H1 (cell line): ENCODE measurements around the gene MICU1. TPM values are rescaled to one million over a fixed set of nuclear protein-coding genes. Genes with fewer than 3 reads are reported as not detected.
A peak's percentile ranks its signal among the peaks of the same experiment; 100 is the strongest.

Experiments used
- CTCF ChIA-PET: fragments of 300-600 bp; sonication (Branson Sonifier 250); formaldehyde crosslinking; loops from one replicate; lab custom pipeline; 2021; ENCODE audit not compliant: partially characterized antibody; lab: Charles Lee
- POLR2A ChIA-PET: fragments of 300-600 bp; sonication (Branson Sonifier 250); formaldehyde crosslinking; loops from one replicate; lab custom pipeline; 2021; ENCODE audit warnings: inconsistent platforms; ENCODE audit not compliant: partially characterized antibody; lab: Charles Lee
- DNase-seq, 2 experiments: peaks; one replicate each; pipeline versions ENCODE4 v3.0.0 to v3.0.0-alpha.2; 2010 to 2022; ENCODE audit warnings: low spot score in 2 of 2, low read depth in 1 of 2, mixed read lengths in 1 of 2
- FAIRE-seq: peaks from 2 replicates; lab custom pipeline; 2011; peaks lifted over from hg19 to GRCh38; lab: Jason Lieb, UNC
- H2AFZ ChIP-seq: 2 replicates; pipeline ENCODE4 v1.8.1; 2012; ENCODE audit warnings: low read length, inconsistent platforms
- H2AK5ac ChIP-seq: 2 replicates; pipeline ENCODE4 v1.6.1; 2013; ENCODE audit warnings: low read depth, low read length
- H2BK120ac ChIP-seq: replicated peaks from 2 replicates; pipeline ENCODE3; 2013; ENCODE audit warnings: low read depth, low read length, inconsistent platforms
- H2BK12ac ChIP-seq: 2 replicates; pipeline ENCODE4 v1.6.1; 2013; ENCODE audit warnings: low read depth, low read length
- H2BK15ac ChIP-seq: 2 replicates; pipeline ENCODE4 v1.6.1; 2013; ENCODE audit warnings: low read length
- H2BK20ac ChIP-seq: 2 replicates; pipeline ENCODE4 v1.6.1; 2013; ENCODE audit warnings: low read length
- H2BK5ac ChIP-seq: 2 replicates; pipeline ENCODE4 v1.6.1; 2013; ENCODE audit warnings: low read depth, low read length
- H3K14ac ChIP-seq: 2 replicates; pipeline ENCODE4 v1.6.1; 2013; ENCODE audit warnings: inconsistent platforms; ENCODE audit not compliant: insufficient read length
- H3K18ac ChIP-seq: 2 replicates; pipeline ENCODE4 v1.6.1; 2013; ENCODE audit warnings: low read length; ENCODE audit errors: extremely low read depth
- H3K23ac ChIP-seq: 2 replicates; pipeline ENCODE4 v1.6.1; 2013; ENCODE audit warnings: inconsistent platforms; ENCODE audit not compliant: insufficient read length
- H3K23me2 ChIP-seq: 2 replicates; pipeline ENCODE4 v1.6.1; 2013; ENCODE audit warnings: low read depth, low read length
- H3K27ac ChIP-seq: 2 replicates; pipeline ENCODE4 v1.6.1; 2011; ENCODE audit warnings: low read depth, low read length, inconsistent platforms
- H3K27me3 ChIP-seq, 4 experiments: replicated peaks in 1 of 4; 1 replicate in 1 of 4; 2 replicates in 3 of 4; pipeline versions ENCODE4 v1.6.1 to v1.8.1; 2011 to 2013; ENCODE audit warnings: low read length in 3 of 4, mild to moderate bottlenecking in 3 of 4, inconsistent platforms in 2 of 4, mixed read lengths in 2 of 4, moderate library complexity in 1 of 4; ENCODE audit not compliant: control insufficient read depth in 3 of 4, insufficient read depth in 3 of 4; ENCODE audit errors: extremely low read depth in 1 of 4
- H3K36me3 ChIP-seq, 4 experiments: 2 replicates each; pipeline versions ENCODE4 v1.6.1 to v1.8.1; 2011 to 2013; ENCODE audit warnings: mild to moderate bottlenecking in 4 of 4, low read length in 3 of 4, moderate library complexity in 2 of 4, control low read depth in 1 of 4, inconsistent platforms in 1 of 4; ENCODE audit not compliant: insufficient read depth in 4 of 4, control insufficient read depth in 2 of 4
- H3K4ac ChIP-seq: replicated peaks from 2 replicates; pipeline ENCODE3; 2013; ENCODE audit warnings: low read length, low read depth, mixed read lengths, inconsistent platforms; ENCODE audit not compliant: insufficient read length
- H3K4me1 ChIP-seq, 4 experiments: replicated peaks in 1 of 4; 1 replicate in 1 of 4; 2 replicates in 3 of 4; pipeline versions ENCODE4 v1.6.1 to v1.8.1; 2011 to 2013; ENCODE audit warnings: low read length in 3 of 4, inconsistent platforms in 2 of 4, mixed read lengths in 1 of 4; ENCODE audit not compliant: insufficient read depth in 4 of 4, control insufficient read depth in 3 of 4
- H3K4me2 ChIP-seq, 2 experiments: 2 replicates each; pipeline versions ENCODE4 v1.6.1 to v1.8.1; 2011 to 2013; ENCODE audit warnings: low read depth in 2 of 2, low read length in 2 of 2, control low read depth in 1 of 2, inconsistent platforms in 1 of 2, mild to moderate bottlenecking in 1 of 2; ENCODE audit not compliant: insufficient read depth in 1 of 2
- H3K4me3 ChIP-seq, 4 experiments: fragments of 200-600, 300-600 bp in 1 of 4; sonication (generic), shearing (Covaris generic), sonication (Bioruptor Twin) in 1 of 4; 2 replicates each; pipeline versions ENCODE4 v1.5.1 to v1.8.1; 2011 to 2016; ENCODE audit warnings: low read length in 4 of 4, low read depth in 3 of 4, control low read depth in 2 of 4, inconsistent platforms in 2 of 4, mild to moderate bottlenecking in 2 of 4, mixed read lengths in 1 of 4, moderate library complexity in 1 of 4; ENCODE audit not compliant: insufficient read depth in 2 of 4; ENCODE audit errors: extremely low read depth in 1 of 4
- H3K56ac ChIP-seq: replicated peaks from 2 replicates; pipeline ENCODE3; 2013; ENCODE audit warnings: low read depth, mild to moderate bottlenecking, mixed read lengths, low read length, inconsistent platforms; ENCODE audit not compliant: insufficient read length
- H3K79me1 ChIP-seq: 2 replicates; pipeline ENCODE4 v1.6.1; 2013; ENCODE audit warnings: low read depth, low read length, control low read depth
- H3K79me2 ChIP-seq, 2 experiments: 2 replicates each; pipeline versions ENCODE4 v1.6.1 to v1.8.1; 2012 to 2013; ENCODE audit warnings: low read length in 2 of 2, mild to moderate bottlenecking in 2 of 2, inconsistent platforms in 1 of 2; ENCODE audit not compliant: insufficient read depth in 2 of 2, control insufficient read depth in 1 of 2
- H3K9ac ChIP-seq, 4 experiments: replicated peaks in 1 of 4; 1 replicate in 1 of 4; 2 replicates in 3 of 4; pipeline versions ENCODE4 v1.6.1 to v1.8.1; 2011 to 2013; ENCODE audit warnings: low read depth in 3 of 4, low read length in 3 of 4, control low read depth in 2 of 4, mild to moderate bottlenecking in 2 of 4, moderate library complexity in 2 of 4, inconsistent platforms in 1 of 4; ENCODE audit errors: extremely low read depth in 1 of 4
- H3K9me3 ChIP-seq, 2 experiments: 2 replicates each; pipeline versions ENCODE4 v1.6.1 to v1.8.1; 2012 to 2013; ENCODE audit warnings: mild to moderate bottlenecking in 2 of 2, moderate library complexity in 2 of 2, control low read depth in 1 of 2, inconsistent platforms in 1 of 2, low read depth in 1 of 2, low read length in 1 of 2, mixed read lengths in 1 of 2; ENCODE audit not compliant: insufficient read depth in 2 of 2
- H4K20me1 ChIP-seq, 2 experiments: replicated peaks in 1 of 2; 2 replicates each; pipeline versions ENCODE3 to v1.8.1; 2011 to 2013; ENCODE audit warnings: inconsistent platforms in 2 of 2, low read length in 2 of 2, mild to moderate bottlenecking in 1 of 2; ENCODE audit not compliant: insufficient read depth in 2 of 2, control insufficient read depth in 1 of 2
- H4K5ac ChIP-seq: 2 replicates; pipeline ENCODE4 v1.6.1; 2013; ENCODE audit warnings: low read length, low read depth, mixed read lengths, inconsistent platforms; ENCODE audit not compliant: insufficient read length
- H4K8ac ChIP-seq: 2 replicates; pipeline ENCODE4 v1.8.0; 2013; ENCODE audit warnings: mild to moderate bottlenecking, moderate library complexity, low read length, inconsistent platforms; ENCODE audit not compliant: insufficient read depth; ENCODE audit errors: extremely low read depth
- H4K91ac ChIP-seq: replicated peaks from 2 replicates; pipeline ENCODE3; 2013; ENCODE audit warnings: low read length, mixed read lengths, inconsistent platforms; ENCODE audit not compliant: insufficient read length
- FOSL1 ChIP-seq: IDR thresholded peaks from 2 replicates; pipeline ENCODE4 v1.6.1; 2011; ENCODE audit warnings: mild to moderate bottlenecking, low read depth, low read length, moderate library complexity; ENCODE audit not compliant: insufficient read depth
- SIN3A ChIP-seq, 2 experiments: IDR thresholded peaks in 1 of 2; conservative IDR thresholded peaks in 1 of 2; 2 replicates each; pipeline ENCODE4 v1.6.1; 2011 to 2012; ENCODE audit warnings: low read length in 2 of 2, improper control_type of control experiment in 1 of 2, low read depth in 1 of 2, mild to moderate bottlenecking in 1 of 2
- WGBS, 2 experiments: shearing (Covaris generic) in 1 of 2; methylation state at CpG; one replicate each; pipeline versions ENCODE4 v1.1.6 to v1.1.7; 2013 to 2015; ENCODE audit warnings: low lambda C conversion rate in 2 of 2, mixed read lengths in 2 of 2, inconsistent platforms in 1 of 2, low coverage in 1 of 2, missing lambda C conversion rate in 1 of 2; ENCODE audit not compliant: insufficient replicate concordance in 2 of 2, insufficient coverage in 1 of 2, insufficient read length in 1 of 2; ENCODE audit errors: extremely low coverage in 1 of 2, missing lambda C conversion rate in 1 of 2; 5-methylcytosine and 5-hydroxymethylcytosine counted together
- polyA plus RNA-seq, 7 experiments: library from polyadenylated mRNA; depleted of rRNA in 3 of 7; stranded (reverse) in 5 of 7; unstranded in 2 of 7; fragments of >200 nt in 5 of 7; fragments of 200-250 nt in 2 of 7; gene quantifications; 1 replicate in 5 of 7; 2 replicates in 1 of 7; 4 replicates in 1 of 7; pipeline versions ENCODE4 v1.2.1 to v1.2.3, GENCODE V29; 2011 to 2013; ENCODE audit warnings: missing spikeins in 2 of 7, mixed read lengths in 2 of 7
- total RNA-seq: library from RNA; stranded (reverse); fragmentation: NEBNext Ultra II Directional; extraction: Animal tissue kit (Norgen Biotek cat#: 25700); gene quantifications from 2 replicates; pipeline ENCODE4 v1.2.1, GENCODE V29; 2021

MICU1 gene
- total and polyA plus RNA-seq, 2 of the 8 experiments (the other 6 are each of a cell fraction or from before 2014, with no cell fraction given): 18.0 to 36.7 TPM

DNA sequence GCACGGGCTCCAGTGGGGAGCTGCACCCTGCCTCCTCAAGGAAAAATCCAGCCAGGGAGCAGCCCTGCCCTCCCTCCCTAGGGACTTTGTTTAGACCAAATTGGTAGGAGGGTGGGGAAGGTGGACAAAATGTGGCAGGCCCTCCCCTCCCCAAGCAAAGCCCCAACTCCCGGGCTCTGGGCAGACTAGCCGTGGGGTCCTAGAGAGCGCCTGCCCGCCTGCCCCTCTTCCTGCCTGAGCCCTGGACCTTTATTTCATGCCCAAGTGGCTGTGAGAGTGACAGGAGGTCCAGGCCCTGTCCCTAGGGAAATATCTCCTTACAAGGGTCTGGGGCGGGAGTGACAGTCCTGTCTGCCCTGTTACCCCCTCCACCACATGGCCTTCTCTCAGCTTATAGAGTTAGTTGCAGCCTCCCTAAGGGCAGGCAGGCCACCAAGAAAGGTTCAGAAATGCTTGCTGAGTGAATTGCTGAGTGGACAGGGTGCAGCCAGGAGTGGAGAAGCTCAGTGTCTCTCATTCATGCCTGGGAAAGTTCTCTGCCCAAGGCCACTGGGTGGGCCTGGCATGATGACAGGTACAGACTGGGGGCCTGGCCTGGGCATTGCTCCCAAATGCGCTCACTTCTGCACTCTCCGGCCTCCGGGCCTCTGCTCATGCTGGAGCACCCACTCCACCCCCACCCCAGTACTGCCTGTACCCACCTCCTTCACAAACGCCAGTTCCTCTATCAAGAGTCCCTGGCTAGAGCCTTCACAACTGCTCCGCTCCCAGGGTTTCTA lies 296.4 kb downstream of the MICU1 start:
- no peaks in the 10 kb centered on the region; a peak in 1 of 4 replicates for H3K9me3 ChIP-seq
- H3K9ac ChIP-seq: no peak overlapping the region
- H4K91ac ChIP-seq: peak overlapping the region; percentile 76
- H2BK15ac ChIP-seq: peak overlapping the region; percentile 46; the same call in 1 of the 2 replicates
- peak overlapping the region; percentile 68; the same call in 1 of the 2 replicates for H2BK5ac ChIP-seq
- no peak for TF ChIP-seq SIN3A (conservative IDR thresholded peaks at IDR 0.05 in 1 of 2, IDR thresholded peaks at IDR 0.05 in 1 of 2; ENCODE audit: low read depth in 1 of 2, low read length in 2 of 2)
- TF ChIP-seq FOSL1: peak; percentile 83
- no peak overlapping the region for H3K23ac ChIP-seq
- H3K18ac ChIP-seq: no peak overlapping the region
- peak overlapping the region; percentile 28 for H2BK120ac ChIP-seq
- no peak for DNase-seq
- H3K27me3 ChIP-seq: no peaks in the 10 kb centered on the region
- no peak overlapping the region for H3K56ac ChIP-seq
- peak overlapping the region; percentile 78; the same call in 1 of the 2 replicates for H2BK12ac ChIP-seq
- no peak overlapping the region for H3K27ac ChIP-seq
- 90% methylated on average over 9 of the region's 11 CpGs; no CpG with 5 or more reads in 1 of the 2 experiments for WGBS, 2 experiments
- H3K4me1 ChIP-seq: peaks cover 0 to 35% (median 25%) of the 10 kb centered on the region in 4 experiments; a peak in 6 of 7 replicates
- peak overlapping the region; percentile 15 for H3K4ac ChIP-seq
- H3K4me3 ChIP-seq: no peak overlapping the region; a peak in 1 of 8 replicates
- no peaks in the 10 kb centered on the region for H4K20me1 ChIP-seq
- H2AK5ac ChIP-seq: no peak overlapping the region
- no peaks in the 10 kb centered on the region for H3K23me2 ChIP-seq
- POLR2A ChIA-PET: interaction anchor here (0.6 to 39.2 kb wide), 13 partner anchors 8 to 358 kb away, joined by 3 to 895 read pairs (median 4); partner anchors contain the start of genes ANAPC16, ASCC1 and DDIT4
- FAIRE-seq: no peak
- peaks cover 0 to 3% (median 0%) of the 10 kb centered on the region in 4 experiments; a peak in 1 of 8 replicates for H3K36me3 ChIP-seq
- H3K4me2 ChIP-seq: no peak overlapping the region
- CTCF ChIA-PET: interaction anchor here (0.6 to 10.8 kb wide), 24 partner anchors 8 to 268 kb away, joined by 3 to 91 read pairs (median 6); partner anchors contain the start of gene DDIT4
- H4K5ac ChIP-seq: no peak overlapping the region
- H3K14ac ChIP-seq: no peak overlapping the region
- H2BK20ac ChIP-seq: peak overlapping the region; percentile 87; the same call in 1 of the 2 replicates
- no peak overlapping the region for H4K8ac ChIP-seq
- H3K79me2 ChIP-seq: no peaks in the 10 kb centered on the region
- no peaks in the 10 kb centered on the region for H3K79me1 ChIP-seq
- H2AFZ ChIP-seq: no peak overlapping the region
